ENCODE results near the gene CENPT.

GRCh38 chr16:67897231-67897630, 49.7 kb upstream of the CENPT start:
- TF ChIP-seq CTCF (conservative IDR thresholded peaks at IDR 0.05) (no peak), ZFX (IDR thresholded peaks at IDR 0.05) (no peak)

Data from C4-2B (cell line).